ENCODE data around the gene SLITRK6. TPM values are rescaled to one million over a fixed set of nuclear protein-coding genes. Genes with fewer than 3 reads are reported as not detected.

Gene SLITRK6
- total and polyA plus RNA-seq, 2 of the 4 experiments (the other 2 are of a cell fraction), result 1.1 to 1.6 TPM

- WGBS, 2 experiments (ENCODE audit: extremely low coverage in 2 of 2, insufficient read length in 1 of 2), result no CpG with 5 or more reads among the region's 2 CpGs
- no TSS peak for BruUV-seq (replicated peaks)
- H3K9me3 ChIP-seq (ENCODE audit: control insufficient read depth, insufficient read depth, low read length), result no peaks in the 10 kb centered on the region
- no peak overlapping the region for H2AFZ ChIP-seq (replicated peaks; ENCODE audit: low read length, poor library complexity)
- H3K23ac ChIP-seq (ENCODE audit: low read depth, low read length), result no peak overlapping the region
- no peak overlapping the region for H2BK15ac ChIP-seq (ENCODE audit: low read depth, low read length)
- H3K27ac ChIP-seq (ENCODE audit: insufficient read depth, low read length), result no peak overlapping the region
- DNase-seq (peak; percentile 1), ATAC-seq (ENCODE audit: low read depth) (peak; percentile 42)
- H3K4ac ChIP-seq (ENCODE audit: low read depth, low read length), result no peak overlapping the region
- dilution Hi-C loops (cut with HindIII; ENCODE audit: low sequenced_read_pairs, unreplicated experiment) (no loop called here), in situ Hi-C loops (cut with MboI; ENCODE audit: low sequenced_read_pairs) (no loop called here), intact Hi-C loops (cut with micrococcal nuclease) (no loop called here)
- TF ChIP-seq, protein P1, sequence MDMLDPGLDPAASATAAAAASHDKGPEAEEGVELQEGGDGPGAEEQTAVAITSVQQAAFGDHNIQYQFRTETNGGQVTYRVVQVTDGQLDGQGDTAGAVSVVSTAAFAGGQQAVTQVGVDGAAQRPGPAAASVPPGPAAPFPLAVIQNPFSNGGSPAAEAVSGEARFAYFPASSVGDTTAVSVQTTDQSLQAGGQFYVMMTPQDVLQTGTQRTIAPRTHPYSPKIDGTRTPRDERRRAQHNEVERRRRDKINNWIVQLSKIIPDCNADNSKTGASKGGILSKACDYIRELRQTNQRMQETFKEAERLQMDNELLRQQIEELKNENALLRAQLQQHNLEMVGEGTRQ (IDR thresholded peaks at IDR 0.05; ENCODE audit: low read depth, low read length), result no peak
- TF ChIP-seq NFE2L2 (IDR thresholded peaks at IDR 0.05; ENCODE audit: low read depth, low read length) (no peak), MAFK (IDR thresholded peaks at IDR 0.05; ENCODE audit: low read depth, low read length) (no peak), CEBPB (IDR thresholded peaks at IDR 0.05; ENCODE audit: low read depth, low read length) (no peak), CHD1 (IDR thresholded peaks at IDR 0.05; ENCODE audit: low read depth, low read length) (no peak), SMC3 (IDR thresholded peaks at IDR 0.05; ENCODE audit: low read depth, low read length) (no peak), POLR2A (IDR thresholded peaks at IDR 0.05; ENCODE audit: low read depth, low read length) (no peak), RFX5 (IDR thresholded peaks at IDR 0.05; ENCODE audit: low read depth, low read length) (no peak), ELK1 (IDR thresholded peaks at IDR 0.05; ENCODE audit: borderline replicate concordance, low read depth, low read length) (no peak), RCOR1 (IDR thresholded peaks at IDR 0.05; ENCODE audit: insufficient replicate concordance, low read length) (no peak), RAD21 (IDR thresholded peaks at IDR 0.05; ENCODE audit: low read length) (no peak)
- TF ChIP-seq, protein P2, sequence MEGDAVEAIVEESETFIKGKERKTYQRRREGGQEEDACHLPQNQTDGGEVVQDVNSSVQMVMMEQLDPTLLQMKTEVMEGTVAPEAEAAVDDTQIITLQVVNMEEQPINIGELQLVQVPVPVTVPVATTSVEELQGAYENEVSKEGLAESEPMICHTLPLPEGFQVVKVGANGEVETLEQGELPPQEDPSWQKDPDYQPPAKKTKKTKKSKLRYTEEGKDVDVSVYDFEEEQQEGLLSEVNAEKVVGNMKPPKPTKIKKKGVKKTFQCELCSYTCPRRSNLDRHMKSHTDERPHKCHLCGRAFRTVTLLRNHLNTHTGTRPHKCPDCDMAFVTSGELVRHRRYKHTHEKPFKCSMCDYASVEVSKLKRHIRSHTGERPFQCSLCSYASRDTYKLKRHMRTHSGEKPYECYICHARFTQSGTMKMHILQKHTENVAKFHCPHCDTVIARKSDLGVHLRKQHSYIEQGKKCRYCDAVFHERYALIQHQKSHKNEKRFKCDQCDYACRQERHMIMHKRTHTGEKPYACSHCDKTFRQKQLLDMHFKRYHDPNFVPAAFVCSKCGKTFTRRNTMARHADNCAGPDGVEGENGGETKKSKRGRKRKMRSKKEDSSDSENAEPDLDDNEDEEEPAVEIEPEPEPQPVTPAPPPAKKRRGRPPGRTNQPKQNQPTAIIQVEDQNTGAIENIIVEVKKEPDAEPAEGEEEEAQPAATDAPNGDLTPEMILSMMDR (conservative IDR thresholded peaks at IDR 0.05; ENCODE audit: low read depth, low read length), result no peak
- H3K4me1 ChIP-seq (ENCODE audit: control insufficient read depth, insufficient read depth, low read length), result no peaks in the 10 kb centered on the region
- H3K36me3 ChIP-seq (ENCODE audit: control insufficient read depth, insufficient read depth, low read length), result no peaks in the 10 kb centered on the region
- H3K9ac ChIP-seq (ENCODE audit: low read depth, low read length), result no peak overlapping the region
- no peaks in the 10 kb centered on the region for H3K27me3 ChIP-seq (ENCODE audit: control insufficient read depth, insufficient read depth, low read length)
- H4K5ac ChIP-seq (ENCODE audit: low read depth, low read length), result no peak overlapping the region
- no peak overlapping the region for H3K14ac ChIP-seq (replicated peaks; ENCODE audit: low read depth, low read length)
- no peak overlapping the region for H3K4me3 ChIP-seq (ENCODE audit: insufficient read depth, low read depth, low read length)
- H2BK20ac ChIP-seq (ENCODE audit: low read depth, low read length), result no peak overlapping the region
- ChIA-PET POLR2A (ENCODE audit: unreplicated experiment) (no interaction called here), CTCF (no interaction called here)
- H2AK5ac ChIP-seq (ENCODE audit: low read depth, low read length), result no peak overlapping the region
- no peak overlapping the region for H4K8ac ChIP-seq (ENCODE audit: low read depth in 2 of 2, low read length in 2 of 2)
- no peak overlapping the region for H2BK120ac ChIP-seq (ENCODE audit: low read depth, low read length)
- no peak overlapping the region for H3K56ac ChIP-seq (ENCODE audit: extremely low read depth, insufficient read depth, low read length)
- no peak overlapping the region for H4K91ac ChIP-seq (ENCODE audit: insufficient read depth, low read depth, low read length)
- no peak overlapping the region for H2BK5ac ChIP-seq (ENCODE audit: low read depth, low read length, poor library complexity, severe bottlenecking)
- no peak overlapping the region for H2AK9ac ChIP-seq (replicated peaks; ENCODE audit: low read depth, low read length, poor library complexity)
- H3K79me1 ChIP-seq (ENCODE audit: low read depth in 1 of 2, low read length in 2 of 2), result no peaks in the 10 kb centered on the region
- H3K9me1 ChIP-seq (ENCODE audit: insufficient read depth, low read length), result no peaks in the 10 kb centered on the region
- H4K20me1 ChIP-seq (ENCODE audit: insufficient read depth, low read length), result no peaks in the 10 kb centered on the region
- no peak overlapping the region for H3K4me2 ChIP-seq (ENCODE audit: low read depth, low read length)
- H3K18ac ChIP-seq (ENCODE audit: low read depth, low read length), result no peak overlapping the region
Observed at GRCh38 chr13:85755123-85755522, 44.1 kb downstream of the SLITRK6 start.
